ENCODE measurements around the gene MEX3A. TPM values are rescaled to one million over a fixed set of nuclear protein-coding genes. Genes with fewer than 3 reads are reported as not detected.
A peak's percentile ranks its signal among the peaks of the same experiment; 100 is the strongest.

Gene MEX3A
- total and polyA plus RNA-seq, 3 donors from 2014 or later, result 0.87 to 3.0 (median 2.4) TPM

DNA sequence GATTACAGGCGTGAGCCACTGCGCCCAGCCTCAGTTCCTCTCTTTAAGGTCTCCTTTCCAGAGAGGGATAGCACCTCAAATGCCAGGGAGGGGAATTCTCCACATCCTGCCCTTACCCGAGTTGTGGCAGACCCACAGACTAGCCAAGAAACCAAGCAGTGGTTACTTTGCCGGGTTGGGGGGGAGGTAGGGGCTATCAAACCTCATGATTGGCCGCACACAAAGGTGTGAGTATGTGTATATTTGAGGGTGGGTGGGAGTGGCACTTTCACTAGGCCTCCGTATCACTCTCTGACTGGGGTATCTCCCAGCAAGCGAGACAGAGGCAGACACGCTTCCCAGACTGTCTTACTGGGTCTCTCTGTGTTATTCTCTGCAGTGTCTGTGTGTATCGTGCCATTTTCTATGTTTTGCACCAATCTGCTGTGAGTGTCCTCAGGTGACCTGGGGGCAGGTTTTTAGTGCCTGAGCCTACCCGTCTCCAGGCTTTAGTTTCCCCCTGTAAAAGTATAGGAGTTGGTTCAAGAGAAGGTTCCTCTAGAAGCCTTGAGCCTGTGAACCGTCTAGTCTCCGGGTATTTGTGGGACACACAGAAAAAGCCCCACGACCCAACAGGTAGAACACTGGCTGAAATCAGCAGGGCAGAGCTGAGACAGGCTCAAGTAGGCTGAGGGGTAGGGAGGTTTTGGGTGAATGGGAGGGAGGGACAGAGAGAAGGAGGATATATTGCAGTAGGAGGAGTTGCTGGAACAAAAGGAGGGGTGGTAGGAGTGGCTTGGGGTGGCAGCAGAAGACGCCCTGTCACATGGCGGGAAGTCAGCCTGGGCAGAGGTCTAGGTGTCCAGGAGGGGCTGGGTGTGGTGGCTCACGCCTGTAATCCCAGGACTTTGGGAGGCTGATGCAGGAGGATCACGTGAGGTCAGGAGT lies 42.6 kb upstream of the MEX3A start:
- H3K4me3 ChIP-seq, result no peak overlapping the region
- WGBS, 2 donors, result 47 to 58% methylated on average over 15 to 17 of the region's 17 CpGs
- no peaks in the 10 kb centered on the region for H3K27me3 ChIP-seq
- TF ChIP-seq, protein P1, sequence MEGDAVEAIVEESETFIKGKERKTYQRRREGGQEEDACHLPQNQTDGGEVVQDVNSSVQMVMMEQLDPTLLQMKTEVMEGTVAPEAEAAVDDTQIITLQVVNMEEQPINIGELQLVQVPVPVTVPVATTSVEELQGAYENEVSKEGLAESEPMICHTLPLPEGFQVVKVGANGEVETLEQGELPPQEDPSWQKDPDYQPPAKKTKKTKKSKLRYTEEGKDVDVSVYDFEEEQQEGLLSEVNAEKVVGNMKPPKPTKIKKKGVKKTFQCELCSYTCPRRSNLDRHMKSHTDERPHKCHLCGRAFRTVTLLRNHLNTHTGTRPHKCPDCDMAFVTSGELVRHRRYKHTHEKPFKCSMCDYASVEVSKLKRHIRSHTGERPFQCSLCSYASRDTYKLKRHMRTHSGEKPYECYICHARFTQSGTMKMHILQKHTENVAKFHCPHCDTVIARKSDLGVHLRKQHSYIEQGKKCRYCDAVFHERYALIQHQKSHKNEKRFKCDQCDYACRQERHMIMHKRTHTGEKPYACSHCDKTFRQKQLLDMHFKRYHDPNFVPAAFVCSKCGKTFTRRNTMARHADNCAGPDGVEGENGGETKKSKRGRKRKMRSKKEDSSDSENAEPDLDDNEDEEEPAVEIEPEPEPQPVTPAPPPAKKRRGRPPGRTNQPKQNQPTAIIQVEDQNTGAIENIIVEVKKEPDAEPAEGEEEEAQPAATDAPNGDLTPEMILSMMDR (IDR thresholded peaks at IDR 0.05), result no peak
- TF ChIP-seq POLR2A (IDR thresholded peaks at IDR 0.05), result no peak
- intact Hi-C loops (cut with DNase I; ENCODE audit: low total_unique reads), result no loop called here
- H3K9me3 ChIP-seq, result no peaks in the 10 kb centered on the region
- H3K4me1 ChIP-seq, result peaks cover 100% of the 10 kb centered on the region
- no peaks in the 10 kb centered on the region for H3K36me3 ChIP-seq (ENCODE audit: low read depth, missing control alignments)
- peak overlapping the region; percentile 96 to 98 for H3K27ac ChIP-seq
- DNase-seq, result peak; percentile 71

DNA sequence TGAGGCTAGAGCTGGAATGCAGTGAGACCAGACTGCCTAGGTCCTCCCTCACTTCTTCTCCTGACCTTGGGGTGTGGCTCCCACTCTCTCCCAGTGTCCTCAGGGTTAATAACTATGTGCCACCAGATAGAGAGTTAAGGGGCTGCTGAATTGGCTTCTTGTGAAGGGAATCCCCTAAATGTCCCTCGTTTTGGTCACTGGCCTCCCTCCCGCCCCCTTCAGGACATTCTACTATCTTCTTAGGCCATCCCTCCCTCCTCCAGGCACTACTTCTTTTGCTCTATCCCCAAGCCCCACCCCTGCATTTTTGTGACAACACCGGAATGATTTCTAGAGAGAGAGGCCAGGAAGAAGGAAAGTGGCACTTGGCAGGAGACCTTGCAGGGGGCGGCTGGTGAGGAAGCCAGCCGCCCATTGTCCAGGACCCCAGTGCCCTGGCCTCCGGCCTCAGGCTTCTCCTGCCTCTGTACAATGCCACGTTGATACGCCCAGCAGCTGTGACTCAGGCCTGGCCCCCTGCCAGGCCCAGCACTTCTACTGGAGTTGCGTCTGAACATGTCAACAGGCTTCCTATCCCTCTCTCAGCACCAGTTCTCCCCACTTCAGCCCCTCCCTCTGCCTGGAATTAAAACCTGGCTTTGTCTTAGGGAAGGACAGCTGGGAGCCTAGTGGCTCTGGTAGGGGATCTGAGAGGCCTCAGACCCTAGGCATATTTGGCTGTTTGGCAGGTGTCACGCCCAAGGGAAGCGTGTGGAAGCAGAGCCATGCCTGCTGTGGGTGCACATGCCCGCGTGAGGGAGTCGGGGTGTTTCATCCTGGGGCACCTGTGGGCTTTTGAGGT lies 41.3 kb upstream of the MEX3A start:
- TF ChIP-seq, protein P1 (IDR thresholded peaks at IDR 0.05), result no peak
- no peak for TF ChIP-seq POLR2A (IDR thresholded peaks at IDR 0.05)
- Histone ChIP-seq H3K9me3 (no peaks in the 10 kb centered on the region), H3K27me3 (no peaks in the 10 kb centered on the region), H3K4me3 (no peak overlapping the region), H3K4me1 (peaks cover 100% of the 10 kb centered on the region), H3K27ac (peak overlapping the region; percentile 96 to 98), H3K36me3 (ENCODE audit: low read depth, missing control alignments) (no peaks in the 10 kb centered on the region)
- WGBS, 2 donors, result 38 to 47% methylated on average over 13 to 14 of the region's 14 CpGs
- intact Hi-C loops (cut with DNase I; ENCODE audit: low total_unique reads), result no loop called here
- DNase-seq, result peak; percentile 96

DNA sequence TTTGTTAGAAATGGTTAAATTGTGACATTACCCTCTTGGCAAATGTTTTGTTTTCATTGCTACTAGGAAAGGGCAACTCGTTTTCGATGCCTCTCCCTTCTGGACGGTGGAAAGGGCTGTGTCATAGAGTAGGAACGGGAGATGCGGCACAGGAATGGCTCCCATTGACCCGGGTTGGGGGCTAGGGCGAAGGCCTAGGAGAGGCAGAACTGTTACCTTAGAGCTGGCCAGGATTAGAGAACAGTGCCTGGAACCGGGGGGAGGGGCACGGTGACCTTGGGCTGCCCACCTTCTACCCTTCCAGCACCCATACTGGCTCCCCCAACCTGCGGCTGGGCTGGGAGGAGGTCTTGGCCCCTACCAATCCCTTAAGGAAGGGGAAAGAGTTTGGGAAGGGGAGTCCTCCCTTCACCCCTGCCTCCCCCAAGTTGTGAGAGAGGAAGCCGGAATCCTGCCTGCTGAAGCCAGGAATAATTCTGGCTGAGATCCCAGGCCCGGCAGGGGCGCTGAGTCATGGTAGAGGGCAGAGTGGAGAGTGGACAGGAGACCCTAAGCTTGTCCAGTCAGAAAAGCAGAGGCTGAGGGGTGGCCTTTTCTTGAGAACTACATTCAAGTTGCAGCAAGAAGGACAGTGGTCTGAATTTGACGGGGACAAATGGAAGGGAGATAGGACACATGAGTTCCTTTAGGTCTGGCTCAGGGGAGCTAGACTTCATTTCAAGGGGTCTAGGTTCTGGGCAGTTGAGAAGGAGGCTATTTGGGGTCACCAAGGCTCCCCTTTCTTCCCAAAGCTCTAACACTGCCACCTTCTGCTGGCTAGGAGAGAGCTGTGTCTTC lies 40.5 kb upstream of the MEX3A start:
- Histone ChIP-seq H3K9me3 (no peaks in the 10 kb centered on the region), H3K27ac (peak overlapping the region; percentile 96 to 98), H3K4me3 (peak overlapping the region in 1 of 2 donors; percentile 27), H3K4me1 (peaks cover 100% of the 10 kb centered on the region), H3K27me3 (no peaks in the 10 kb centered on the region), H3K36me3 (ENCODE audit: low read depth, missing control alignments) (no peaks in the 10 kb centered on the region)
- 31 to 39% methylated on average over 14 of the region's 14 CpGs for WGBS, 2 donors
- DNase-seq, result peak; percentile 79
- no peak for TF ChIP-seq POLR2A (IDR thresholded peaks at IDR 0.05)
- TF ChIP-seq, protein P1 (IDR thresholded peaks at IDR 0.05), result no peak
- intact Hi-C loops (cut with DNase I; ENCODE audit: low total_unique reads), result no loop called here

DNA sequence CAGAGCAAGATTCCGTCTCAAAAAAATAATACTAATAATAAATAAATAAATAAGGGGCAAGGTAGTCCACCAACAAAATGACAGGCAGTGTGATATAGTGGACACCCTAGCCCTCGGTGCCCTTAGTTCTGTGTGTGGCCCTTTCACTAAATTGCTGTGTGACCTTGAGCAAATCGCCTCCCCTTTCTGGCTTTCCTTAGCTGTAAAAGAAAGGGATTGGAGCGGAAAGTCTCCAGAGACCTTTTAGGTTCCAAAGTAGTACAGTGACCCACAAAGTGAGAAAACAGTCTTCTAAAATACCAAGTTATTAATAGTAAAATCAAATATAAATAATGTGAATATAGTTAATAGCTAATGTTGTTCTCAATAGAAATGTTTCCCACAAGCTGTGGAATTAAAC lies 39.8 kb upstream of the MEX3A start:
- no peak for DNase-seq
- peak overlapping the region; percentile 96 to 98 for H3K27ac ChIP-seq
- 22 to 33% methylated on average over 4 of the region's 4 CpGs for WGBS, 2 donors
- no peak for TF ChIP-seq POLR2A (IDR thresholded peaks at IDR 0.05)
- intact Hi-C loops (cut with DNase I; ENCODE audit: low total_unique reads), result no loop called here
- no peaks in the 10 kb centered on the region for H3K36me3 ChIP-seq (ENCODE audit: low read depth, missing control alignments)
- peaks cover 100% of the 10 kb centered on the region for H3K4me1 ChIP-seq
- H3K4me3 ChIP-seq, result peak overlapping the region in 1 of 2 donors; percentile 27
- H3K27me3 ChIP-seq, result no peaks in the 10 kb centered on the region
- no peaks in the 10 kb centered on the region for H3K9me3 ChIP-seq

All from testis (tissue), 3 donors.